Measurements from ENCODE around the gene INHBC. TPM values are rescaled to one million over a fixed set of nuclear protein-coding genes. Genes with fewer than 3 reads are reported as not detected.
"Not testable (repeated sequence)": the region's sequence is repeated elsewhere in the genome, so short reads cannot be mapped to it uniquely, and the experiment has no call there.

Gene INHBC
- polyA plus RNA-seq, 1 donor: 0.27 TPM

DNA sequence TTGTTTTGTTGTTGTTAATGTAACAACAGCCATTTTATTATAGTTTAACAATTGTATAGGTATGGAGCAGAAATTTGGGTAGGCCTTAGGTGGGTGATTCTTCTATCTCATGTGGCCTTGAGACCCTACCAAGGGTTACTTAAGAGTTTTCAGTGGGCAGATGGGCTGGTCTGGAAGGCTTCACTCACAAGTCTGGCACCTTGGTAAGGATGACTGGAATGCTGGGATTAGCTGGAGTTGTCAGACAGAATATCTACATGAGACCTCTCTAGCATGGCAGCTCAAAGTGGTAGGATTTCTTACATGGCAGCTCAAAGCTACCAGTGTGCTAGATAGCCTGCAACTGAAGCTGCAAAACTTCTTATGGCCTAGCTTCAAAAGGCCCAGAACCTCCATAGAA is 51.1 kb downstream of the INHBC start:
- no peak for DNase-seq

- DNase-seq: no peak
These were observed 52.5 kb downstream of the INHBC start for GRCh38 chr12:57487055-57487596.

DNA sequence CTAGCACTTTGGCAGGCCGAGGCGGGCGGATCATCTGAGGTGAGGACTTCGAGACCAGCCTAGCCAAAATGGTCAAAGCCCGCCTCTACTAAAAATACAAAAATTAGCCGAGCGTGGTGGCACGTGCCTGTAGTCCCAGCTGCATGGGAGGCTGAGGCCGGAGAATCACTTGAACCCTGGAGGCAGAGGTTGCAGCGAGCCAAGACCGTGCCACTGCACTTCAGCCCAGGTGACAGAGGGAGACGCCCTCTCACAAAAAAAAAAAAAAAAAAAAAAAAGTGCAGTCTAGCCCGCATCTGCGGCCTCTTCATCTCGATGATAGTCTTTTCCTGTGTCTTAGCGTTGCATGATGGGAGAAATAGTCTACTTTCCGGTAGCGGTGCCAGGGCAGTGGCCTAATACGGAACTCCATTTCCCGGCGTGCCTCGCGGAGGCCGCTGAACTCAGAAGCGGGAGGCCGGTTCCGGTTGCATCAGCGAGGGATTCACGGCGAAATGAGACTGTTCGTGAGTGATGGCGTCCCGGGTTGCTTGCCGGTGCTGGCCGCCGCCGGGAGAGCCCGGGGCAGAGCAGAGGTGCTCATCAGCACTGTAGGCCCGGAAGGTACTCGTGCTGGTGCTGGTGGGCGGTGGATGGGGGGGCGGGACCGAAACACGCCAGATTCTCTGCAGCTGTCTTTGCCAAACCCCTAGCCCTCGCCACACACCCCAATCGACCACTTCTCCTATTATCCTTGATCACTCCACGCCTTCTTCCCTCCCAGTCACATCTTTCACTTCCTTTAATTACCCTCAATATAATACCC is 53.2 kb downstream of the INHBC start, which contains the start of gene MARS1:
MARS1 (plus strand) TSS at position 472 of the 805 bp plus-strand sequence; CDS start at position 495, 23 bp downstream.
- peak; percentile 96 for DNase-seq

- DNase-seq: no peak
These were observed 54.0 kb downstream of the INHBC start for GRCh38 chr12:57488402-57489156.

- DNase-seq: no peak
These were observed 54.6 kb downstream of the INHBC start for GRCh38 chr12:57489157-57489641.

DNA sequence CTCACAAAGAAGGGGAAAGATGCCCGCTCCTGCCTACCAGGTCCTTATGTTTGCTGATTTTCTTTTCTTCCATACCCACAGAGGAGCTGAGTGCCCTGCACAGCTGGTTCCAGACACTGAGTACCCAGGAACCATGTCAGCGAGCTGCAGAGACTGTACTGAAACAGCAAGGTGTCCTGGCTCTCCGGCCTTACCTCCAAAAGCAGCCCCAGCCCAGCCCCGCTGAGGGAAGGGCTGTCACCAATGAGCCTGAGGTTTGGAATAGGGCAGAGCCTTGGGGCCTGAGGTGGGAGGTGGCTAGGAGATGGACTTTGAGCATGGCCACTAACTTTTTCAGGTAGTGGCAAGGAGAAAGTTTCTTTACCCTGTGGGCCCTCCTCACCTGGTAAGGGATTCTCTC is 55.5 kb downstream of the INHBC start:
- no peak for DNase-seq

GRCh38 chr12:57491393-57492280 is 57.1 kb downstream of the INHBC start:
- DNase-seq: no peak

DNA sequence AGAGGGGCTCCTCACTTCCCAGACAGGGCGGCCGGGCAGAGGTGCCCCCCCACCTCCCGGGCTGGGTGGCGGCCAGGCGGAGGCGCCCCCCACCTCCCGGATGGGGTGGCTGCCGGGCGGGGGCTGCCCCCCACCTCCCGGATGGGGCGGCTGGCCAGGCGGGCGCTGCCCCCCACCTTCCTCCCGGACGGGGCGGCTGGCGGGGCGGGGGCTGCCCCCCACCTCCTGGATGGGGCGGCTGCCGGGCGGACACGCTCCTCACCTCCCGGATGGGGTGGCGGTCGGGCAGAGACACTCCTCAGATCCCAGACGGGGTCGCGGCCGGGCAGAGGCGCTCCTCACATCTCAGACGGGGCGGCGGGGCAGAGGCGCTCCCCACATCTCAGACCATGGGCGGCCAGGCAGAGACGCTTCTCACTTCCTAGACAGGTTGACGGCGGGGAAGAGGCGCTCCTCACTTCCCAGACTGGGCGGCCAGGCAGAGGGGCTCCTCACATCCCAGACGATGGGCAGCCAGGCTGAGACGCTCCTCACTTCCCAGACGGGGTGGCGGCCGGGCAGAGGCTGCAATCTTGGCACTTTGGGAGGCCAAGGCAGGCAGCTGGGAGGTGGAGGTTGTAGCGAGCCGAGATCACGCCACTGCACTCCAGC is 60.6 kb downstream of the INHBC start:
- not testable (repeated sequence) for DNase-seq

DNA sequence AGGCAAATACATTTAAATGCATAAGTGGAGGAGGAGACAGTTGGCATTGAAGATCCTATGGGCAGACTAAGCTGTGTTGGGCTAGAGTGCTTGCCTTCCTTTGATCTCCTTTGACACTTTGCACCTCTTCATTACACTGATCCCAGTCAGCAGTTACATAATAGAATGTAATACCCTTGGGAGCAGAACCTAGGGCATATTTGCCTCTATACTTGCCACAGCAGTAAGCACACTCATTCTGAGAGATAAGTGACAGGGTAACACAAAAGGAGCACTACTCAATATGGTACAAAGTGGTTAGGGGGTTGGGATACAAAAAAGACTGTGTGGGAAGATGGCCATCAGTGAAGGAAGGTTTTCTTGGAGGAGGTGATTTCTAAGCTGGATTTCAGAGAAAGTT is 62.2 kb downstream of the INHBC start:
- no peak for DNase-seq

- DNase-seq: no peak
These were observed 62.9 kb downstream of the INHBC start for GRCh38 chr12:57497223-57498131.

GRCh38 chr12:57498132-57498502 is 63.5 kb downstream of the INHBC start:
- no peak for DNase-seq

DNA sequence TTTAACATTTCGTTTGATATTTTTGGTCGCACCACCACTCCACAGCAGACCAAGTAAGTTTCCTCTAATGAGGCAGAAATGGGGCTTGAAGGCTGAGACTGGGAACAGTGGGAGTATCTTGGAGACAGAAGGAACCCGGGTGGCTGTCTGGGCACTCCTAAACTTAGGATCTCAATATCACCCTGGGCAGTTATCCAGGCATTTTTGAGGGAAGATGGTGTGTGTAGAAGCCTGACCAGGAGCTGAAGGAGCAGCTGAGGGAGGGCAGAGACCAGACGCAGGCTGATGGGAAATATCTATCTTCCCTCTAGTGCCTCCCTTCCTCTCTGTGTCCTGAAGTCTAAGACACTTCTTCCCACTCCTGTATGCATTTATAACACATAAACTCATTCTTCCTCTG is 64.0 kb downstream of the INHBC start:
- DNase-seq: no peak

- DNase-seq: no peak
These were observed 65.6 kb downstream of the INHBC start for GRCh38 chr12:57500213-57500612.

Other genes starting within 250 kb of the INHBC start
- 4.2 TPM for gene NXPH4, start 218.0 kb upstream of the INHBC start, polyA plus RNA-seq (ENCODE audit: insufficient read length)
- gene SHMT2, start 205.1 kb upstream of the INHBC start, polyA plus RNA-seq (ENCODE audit: insufficient read length): 71.6 TPM
- gene STAC3, start 183.6 kb upstream of the INHBC start, polyA plus RNA-seq (ENCODE audit: insufficient read length): 9.2 TPM
- gene R3HDM2, start 3.7 kb upstream of the INHBC start, polyA plus RNA-seq (ENCODE audit: insufficient read length): 117 TPM
- 0.95 TPM for gene INHBE, start 20.5 kb downstream of the INHBC start, polyA plus RNA-seq (ENCODE audit: insufficient read length)
- 23.9 TPM for gene GLI1, start 25.0 kb downstream of the INHBC start, polyA plus RNA-seq (ENCODE audit: insufficient read length)
- gene ARHGAP9, start 45.1 kb downstream of the INHBC start, polyA plus RNA-seq (ENCODE audit: insufficient read length): 2.6 TPM
- 138 TPM for gene MARS1, start 53.3 kb downstream of the INHBC start, polyA plus RNA-seq (ENCODE audit: insufficient read length)
- 25.4 TPM for gene DDIT3, start 85.7 kb downstream of the INHBC start, polyA plus RNA-seq (ENCODE audit: insufficient read length)
- gene MBD6, start 88.0 kb downstream of the INHBC start, polyA plus RNA-seq (ENCODE audit: insufficient read length): 73.5 TPM
- gene DCTN2, start 112.4 kb downstream of the INHBC start, polyA plus RNA-seq (ENCODE audit: insufficient read length): 171 TPM
- 0.42 TPM for gene KIF5A, start 115.3 kb downstream of the INHBC start, polyA plus RNA-seq (ENCODE audit: insufficient read length)
- gene PIP4K2C, start 156.4 kb downstream of the INHBC start, polyA plus RNA-seq (ENCODE audit: insufficient read length): 43.4 TPM
- gene DTX3, start 170.0 kb downstream of the INHBC start, polyA plus RNA-seq (ENCODE audit: insufficient read length): 65.0 TPM
- gene ARHGEF25, start 176.7 kb downstream of the INHBC start, polyA plus RNA-seq (ENCODE audit: insufficient read length): 30.5 TPM
- 0.80 TPM for gene B4GALNT1, start 198.4 kb downstream of the INHBC start, polyA plus RNA-seq (ENCODE audit: insufficient read length)